Central memory CD4-positive, alpha-beta T cell (primary cell): ENCODE results near the gene ACER3.
"Not testable (repeated sequence)": the region's sequence is repeated elsewhere in the genome, so short reads cannot be mapped to it uniquely, and the experiment has no call there.

Experiments
- DNase-seq: peaks from one replicate; pipeline ENCODE4 v3.0.0; 2022

Gene ACER3

DNA sequence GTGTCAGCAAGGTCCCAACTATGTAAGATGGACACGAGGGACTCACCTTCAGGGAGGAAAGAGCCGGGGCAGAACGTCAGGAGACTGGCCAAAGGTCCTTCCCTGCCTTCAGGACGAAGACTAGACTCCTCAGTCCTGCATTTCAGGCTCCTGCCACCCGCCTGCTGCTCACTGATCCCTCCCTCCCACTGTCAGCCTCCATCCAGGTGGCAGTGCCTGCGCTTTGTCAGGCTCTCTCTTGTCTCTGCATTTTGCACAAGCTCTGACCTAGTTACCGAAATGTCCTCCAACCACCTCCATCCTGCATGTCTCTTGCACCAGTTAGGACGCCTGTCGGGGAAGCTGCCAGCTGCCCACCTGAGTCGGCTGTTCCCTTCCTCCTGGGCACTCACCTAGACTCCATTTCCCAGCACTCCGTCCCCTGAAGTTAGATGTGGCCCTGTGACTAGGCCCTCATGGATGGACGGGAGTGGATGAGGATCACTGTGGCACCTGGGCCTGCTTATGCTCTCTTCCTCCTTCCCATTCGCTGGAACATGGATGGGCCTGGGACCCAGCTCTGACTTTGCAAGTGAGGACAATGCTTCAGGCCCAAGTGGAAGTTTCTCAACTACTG is 181.5 kb downstream of the ACER3 start:
- DNase-seq = no peak

- DNase-seq = no peak
Observed at GRCh38 chr11:77044356-77044755, 183.6 kb downstream of the ACER3 start.

DNA sequence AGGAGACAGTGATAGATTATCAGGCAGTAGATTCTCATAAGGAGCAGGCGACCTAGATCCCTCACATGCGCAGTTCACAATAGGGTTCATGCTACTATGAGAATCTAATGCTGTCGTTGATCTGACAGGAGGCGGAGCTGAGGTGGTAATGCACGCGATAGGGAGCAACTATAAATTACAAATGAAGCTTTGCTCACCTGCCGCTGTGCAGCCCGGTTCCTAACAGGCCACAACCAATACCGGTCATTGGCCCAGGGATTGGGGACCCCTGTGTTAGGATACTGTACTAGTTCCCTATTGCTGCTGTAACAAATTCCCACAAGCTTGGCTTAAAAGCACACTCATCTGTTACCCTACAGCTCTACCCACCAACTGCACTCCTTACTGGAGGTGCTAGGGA is 184.2 kb downstream of the ACER3 start:
- DNase-seq = no peak

DNA sequence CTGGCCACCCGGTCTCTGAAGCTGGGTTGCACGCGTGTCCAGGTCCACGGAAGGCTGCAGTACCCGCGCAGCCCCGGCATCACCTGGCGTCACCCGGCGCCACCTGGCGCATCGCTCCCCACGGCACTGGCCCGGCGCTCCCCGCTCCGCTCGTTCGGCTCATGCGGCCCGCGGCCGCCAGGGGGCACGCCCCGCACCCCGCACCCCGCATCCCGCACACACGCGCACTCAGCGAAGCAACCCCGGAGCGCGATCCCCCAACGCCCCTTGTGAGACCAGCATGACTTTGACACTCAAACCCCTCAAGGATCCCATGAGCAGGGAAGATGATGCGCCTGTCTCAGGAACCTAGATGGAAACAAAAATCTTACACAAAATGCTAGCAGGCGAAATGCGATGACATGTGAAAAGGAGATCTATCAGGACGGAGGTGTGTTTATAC is 185.4 kb downstream of the ACER3 start:
- peak; percentile 43 for DNase-seq

DNA sequence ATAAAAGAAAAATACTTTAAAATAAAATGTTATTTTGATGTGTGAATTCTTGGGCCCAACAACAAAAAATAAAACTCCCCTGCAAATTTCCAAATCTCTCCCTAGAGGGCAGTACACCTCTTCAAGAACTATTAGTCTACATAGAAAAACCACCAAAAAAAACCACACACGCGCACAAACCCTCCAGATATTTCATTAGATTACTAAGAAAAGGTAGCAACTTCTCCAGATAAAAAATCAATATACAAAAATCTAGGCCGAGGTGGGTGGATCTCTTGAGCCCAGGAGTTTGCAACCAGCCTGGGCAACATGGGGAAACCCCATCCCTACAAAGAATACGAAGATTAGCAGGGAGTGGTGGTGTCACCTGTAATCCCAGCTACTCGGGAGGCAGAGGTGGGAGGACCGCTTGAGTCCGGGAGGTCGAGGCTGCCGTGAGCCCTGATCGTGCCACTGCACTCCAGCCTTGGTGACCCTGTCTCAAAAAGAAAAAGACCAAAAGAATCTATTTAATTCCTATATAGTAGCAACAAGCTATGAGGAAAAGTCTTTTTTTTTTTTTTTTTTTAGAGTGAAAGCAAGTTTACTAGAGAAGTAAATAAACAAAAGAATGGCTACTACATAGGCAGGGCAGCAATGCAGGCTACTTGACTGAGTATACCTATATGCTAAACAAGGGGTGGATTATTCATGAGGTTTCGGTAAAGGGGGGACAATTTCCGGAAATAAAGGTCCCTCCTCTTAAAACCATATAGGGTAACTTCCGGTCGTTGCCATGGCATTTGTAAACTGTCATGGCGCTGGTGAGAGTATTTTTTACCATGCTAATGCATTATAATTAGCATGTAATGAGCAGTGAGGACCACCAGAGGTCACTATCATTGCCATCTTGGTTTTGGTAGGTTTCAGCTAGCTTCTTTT is 186.5 kb downstream of the ACER3 start:
- peak; percentile 92 for DNase-seq

- DNase-seq = not testable (repeated sequence)
Observed at GRCh38 chr11:77047928-77048446, 187.3 kb downstream of the ACER3 start.

DNA sequence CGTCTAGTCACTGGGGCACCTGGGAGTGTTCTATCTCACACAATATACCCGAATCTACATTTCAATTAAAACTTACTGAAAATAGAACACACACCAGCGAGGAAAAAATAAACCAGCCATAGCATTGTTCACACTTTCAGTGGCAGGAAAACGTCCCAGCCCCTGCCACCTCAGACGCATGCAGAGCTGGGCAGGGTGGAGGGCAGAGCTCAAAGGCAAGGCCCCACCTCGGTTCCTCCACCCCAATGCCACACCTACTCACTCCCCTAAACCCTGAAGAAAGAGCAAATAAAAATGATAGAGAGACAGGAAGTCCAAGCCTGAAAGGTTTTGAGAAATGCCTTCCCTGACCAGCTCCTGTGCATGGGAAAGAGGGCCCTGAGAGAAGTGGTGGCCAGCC is 188.3 kb downstream of the ACER3 start:
- no peak for DNase-seq

GRCh38 chr11:77051511-77051910 is 190.8 kb downstream of the ACER3 start:
- DNase-seq = no peak

- DNase-seq = no peak
Observed at GRCh38 chr11:77052518-77052917, 191.8 kb downstream of the ACER3 start.

- DNase-seq = no peak
Observed at GRCh38 chr11:77053217-77054015, 192.7 kb downstream of the ACER3 start.

DNA sequence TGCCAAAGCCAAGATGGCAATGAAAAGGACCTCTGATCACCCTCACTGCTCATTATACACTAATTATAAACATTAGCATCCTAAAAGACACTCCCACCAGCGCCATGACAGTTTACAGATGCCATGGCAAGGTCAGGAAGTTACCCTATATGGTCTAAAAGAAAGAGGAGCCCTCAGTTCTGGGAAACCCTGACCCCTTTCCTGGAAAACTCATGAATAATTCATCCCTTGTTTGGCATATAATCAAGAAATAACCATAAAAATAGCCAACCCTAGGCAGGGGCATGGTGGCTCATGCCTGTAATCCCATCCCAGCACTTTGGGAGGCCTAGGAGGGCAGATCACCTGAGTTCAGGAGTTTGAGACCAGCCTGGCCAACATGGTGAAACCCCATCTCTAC is 193.4 kb downstream of the ACER3 start:
- DNase-seq = no peak

DNA sequence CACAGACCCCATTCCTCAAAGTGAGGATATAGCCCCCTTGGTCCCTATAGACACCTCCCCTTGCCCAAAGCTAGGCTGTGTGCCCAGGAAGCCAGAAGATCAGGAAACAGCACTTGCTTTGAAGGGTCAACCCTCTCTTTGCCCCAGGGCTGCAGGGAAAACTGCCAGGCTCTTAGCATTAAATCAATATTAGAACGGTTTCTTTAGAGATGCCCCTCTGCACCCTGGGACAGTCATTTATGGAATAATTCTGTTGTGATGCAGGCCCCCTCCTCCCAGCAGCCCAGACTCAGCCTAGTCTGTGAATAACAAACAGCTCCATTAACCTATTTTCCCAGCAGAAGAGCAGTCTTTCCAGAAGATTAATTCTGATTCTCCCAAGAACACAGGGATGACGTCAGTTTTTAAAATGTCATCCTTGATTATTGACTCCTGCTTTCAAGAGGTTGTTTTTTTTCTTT is 194.4 kb downstream of the ACER3 start:
- no peak for DNase-seq

- no peak for DNase-seq
Observed at GRCh38 chr11:77055913-77056312, 195.2 kb downstream of the ACER3 start.

DNA sequence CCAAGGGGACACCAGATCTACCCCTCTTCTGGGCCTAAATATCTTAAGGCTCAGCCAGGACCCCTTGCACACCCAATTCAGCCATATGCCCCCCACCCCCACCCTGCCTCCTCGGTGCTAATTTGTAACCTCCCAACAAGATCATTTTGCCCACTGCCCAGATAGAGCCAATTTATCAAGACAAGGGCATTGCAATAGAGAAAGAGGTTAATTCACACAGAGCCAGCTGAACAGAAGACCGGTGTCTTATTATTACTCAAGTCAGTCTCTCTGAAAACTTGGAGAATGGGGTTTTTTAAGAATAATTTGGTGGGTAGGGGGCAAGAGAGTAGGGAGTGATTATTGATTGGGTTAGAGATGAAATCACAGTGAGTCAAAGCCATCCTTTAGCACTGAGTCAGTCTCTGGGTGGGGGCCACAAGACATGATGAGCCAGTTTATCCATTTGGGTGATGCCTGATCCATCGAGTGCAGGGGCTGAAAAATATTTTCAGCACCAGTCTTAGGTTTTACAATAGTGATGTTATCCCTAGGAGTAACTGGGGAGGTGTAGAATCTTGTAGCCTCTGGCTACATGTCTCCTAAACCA is 196.2 kb downstream of the ACER3 start:
- no peak for DNase-seq

DNA sequence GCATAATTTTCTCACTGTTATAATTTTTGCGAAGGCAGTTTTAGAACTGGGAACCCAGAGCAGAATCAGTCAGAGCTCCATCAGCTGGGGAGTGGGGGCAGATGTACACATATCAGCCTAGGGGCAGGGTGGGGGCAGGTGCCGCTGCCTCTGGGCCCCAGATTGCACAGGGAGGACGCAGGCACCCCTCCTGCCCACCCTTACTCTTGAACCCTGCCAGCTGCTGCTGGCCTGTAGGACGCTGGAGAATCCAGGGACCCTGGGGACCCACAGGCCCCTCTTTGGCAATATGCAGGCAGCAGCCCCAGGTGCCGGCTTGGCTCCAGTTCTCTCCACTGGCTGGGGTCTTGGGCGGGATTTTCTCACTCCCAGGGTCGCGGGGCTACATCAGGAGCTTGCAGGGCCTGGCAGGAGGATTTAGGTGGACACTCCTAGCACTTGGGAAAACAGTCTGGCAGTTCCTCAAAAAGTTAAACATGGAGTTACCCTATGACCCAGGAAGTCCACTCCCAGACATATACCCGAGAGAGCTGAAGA is 197.3 kb downstream of the ACER3 start:
- DNase-seq = no peak

DNA sequence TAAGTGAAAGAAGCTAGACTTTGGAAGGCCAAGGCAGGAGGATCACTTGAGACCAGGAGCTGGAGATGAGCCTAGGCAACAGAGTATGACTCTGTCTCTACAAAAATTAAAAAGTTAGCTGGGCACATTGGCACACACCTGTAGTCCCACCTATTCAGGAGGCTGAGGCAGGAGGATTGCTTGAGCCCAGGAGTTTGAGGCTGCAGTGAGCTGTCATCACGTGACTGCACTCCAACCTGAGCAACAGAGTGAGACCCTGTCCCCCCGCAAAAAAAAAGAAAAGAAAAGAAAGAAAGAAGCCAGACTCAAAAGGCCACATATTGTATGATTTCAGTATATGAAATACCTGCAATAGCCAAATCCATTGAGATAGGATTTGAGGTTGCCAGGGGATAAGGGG is 198.2 kb downstream of the ACER3 start:
- DNase-seq = no peak

DNA sequence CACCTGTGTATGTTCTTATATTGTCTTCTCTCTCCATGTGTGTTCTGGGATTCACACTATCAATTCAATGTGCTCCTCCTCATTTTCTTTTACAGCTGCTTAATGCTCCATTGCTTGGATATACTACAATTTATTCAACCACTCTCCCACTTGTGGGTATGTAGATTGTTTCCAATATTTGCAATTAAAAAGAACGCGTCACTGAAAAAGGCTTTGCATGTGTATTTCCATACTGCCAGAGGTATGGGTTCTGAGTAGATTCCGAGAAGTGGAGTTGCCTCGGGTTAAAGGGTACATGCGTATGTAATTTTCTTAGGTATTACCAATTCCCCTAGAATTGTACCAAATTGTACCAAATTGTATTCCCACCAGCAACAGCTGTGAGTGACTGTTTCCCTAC is 199.1 kb downstream of the ACER3 start:
- DNase-seq = no peak

DNA sequence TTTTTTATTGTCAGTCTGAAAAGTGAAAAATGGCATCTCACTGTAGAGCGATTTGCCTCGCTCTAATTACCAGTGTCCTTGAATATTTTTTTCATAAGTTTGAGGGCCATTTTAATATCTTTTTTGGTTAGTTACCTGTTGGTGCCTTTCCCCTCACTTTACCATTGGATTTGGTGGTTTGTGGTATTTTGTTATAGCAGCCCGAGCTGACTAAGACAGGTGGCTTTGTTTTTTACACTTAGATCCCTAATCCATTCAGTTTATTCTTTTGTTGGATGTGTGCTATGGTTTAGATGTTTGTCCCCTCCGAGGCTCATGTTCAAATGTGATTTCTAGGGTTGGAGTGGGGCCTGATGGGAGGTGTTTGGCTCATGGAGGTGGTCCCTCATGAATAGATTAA is 199.5 kb downstream of the ACER3 start:
- DNase-seq = no peak

- not testable (repeated sequence) for DNase-seq
Observed at GRCh38 chr11:77061258-77061657, 200.5 kb downstream of the ACER3 start.

DNA sequence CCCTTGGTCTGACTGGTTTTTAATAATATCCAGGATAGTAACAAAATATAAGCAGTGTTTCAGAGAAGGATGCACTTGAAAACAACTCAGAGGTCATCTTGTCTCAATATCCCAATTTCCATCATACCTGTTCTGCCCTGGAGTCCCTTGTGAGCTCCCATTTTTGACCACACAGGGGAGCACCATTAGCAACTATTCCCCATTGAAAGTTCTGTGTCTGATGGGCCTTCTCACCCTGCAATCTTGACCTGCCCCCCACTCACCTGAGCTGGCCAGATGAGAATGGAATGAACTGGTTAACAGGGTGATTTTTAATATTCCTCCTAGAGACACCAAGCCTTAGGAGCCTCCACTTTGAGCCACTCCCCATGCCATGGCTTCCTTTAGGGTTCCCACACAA is 202.2 kb downstream of the ACER3 start:
- DNase-seq = no peak

DNA sequence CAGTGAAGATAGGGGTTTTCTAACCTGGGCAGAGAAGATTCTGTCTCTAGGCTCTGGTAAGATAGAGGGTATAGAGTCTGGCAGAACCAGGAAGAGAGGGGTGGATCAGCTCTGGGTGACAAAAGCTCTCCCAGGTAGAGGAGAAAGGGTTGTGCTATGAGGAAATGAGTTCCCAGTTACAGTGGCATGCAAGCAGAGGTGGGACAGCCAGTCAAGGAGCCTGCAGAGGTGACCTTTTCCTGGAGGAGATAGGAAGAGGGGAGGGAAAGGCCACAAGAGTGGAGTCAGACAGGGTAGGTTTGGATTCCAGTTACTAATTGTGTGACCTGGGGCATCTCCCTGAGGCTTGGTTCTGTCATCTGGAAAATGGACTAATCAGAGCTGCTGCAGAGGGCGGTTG is 202.7 kb downstream of the ACER3 start:
- no peak for DNase-seq

GRCh38 chr11:77063861-77064260 is 203.1 kb downstream of the ACER3 start:
- DNase-seq = no peak
